Peyer's patch (tissue), 4 donors: ENCODE data around the gene PA2G4. TPM values are rescaled to one million over a fixed set of nuclear protein-coding genes. Genes with fewer than 3 reads are reported as not detected.
A peak's percentile ranks its signal among the peaks of the same experiment; 100 is the strongest.

ENCODE experiments used
- DNase-seq, 3 donors: peaks; one replicate each; pipeline ENCODE4 v3.0.0-alpha.2; 2017 to 2019
- H3K27ac ChIP-seq, 4 donors: fragments of 200-600 bp; sonication (generic); one replicate each; pipeline ENCODE4 v1.5.1; 2016 to 2019
- H3K27me3 ChIP-seq, 2 donors: fragments of 200-600 bp; sonication (generic); one replicate each; pipeline ENCODE4 v1.5.1; 2019
- H3K36me3 ChIP-seq, 3 donors: fragments of 200-600 bp; sonication (generic); one replicate each; pipeline ENCODE4 v1.5.1; 2016 to 2019
- H3K4me1 ChIP-seq, 4 donors: fragments of 200-600 bp; sonication (generic); one replicate each; pipeline ENCODE4 v1.5.1; 2016 to 2019
- H3K4me3 ChIP-seq, 4 donors: fragments of 200-600 bp; sonication (generic); 1 replicate in 3 of 4; 2 replicates in 1 of 4; pipeline ENCODE4 v1.5.1; 2016 to 2019; ENCODE audit warnings: mild to moderate bottlenecking in 1 of 4
- H3K9me3 ChIP-seq, 4 donors: fragments of 200-600 bp; sonication (generic); one replicate each; pipeline ENCODE4 v1.5.1; 2016 to 2019; ENCODE audit warnings: mild to moderate bottlenecking in 1 of 4
- CTCF ChIP-seq, 6 experiments: fragments of 450-650 bp in 4 of 6; fragments of 200-600 bp in 2 of 6; sonication (generic) in 1 of 6; IDR thresholded peaks; one replicate each; pipeline ENCODE4 v1.5.1; 2017 to 2019; ENCODE audit warnings: antibody characterized with exemption in 6 of 6, mild to moderate bottlenecking in 3 of 6, moderate library complexity in 1 of 6
- POLR2A ChIP-seq, 2 donors: fragments of 450-650 bp; IDR thresholded peaks; one replicate each; pipeline ENCODE4 v1.5.1; 2017; ENCODE audit warnings: antibody characterized with exemption in 2 of 2, mild to moderate bottlenecking in 2 of 2, moderate library complexity in 2 of 2
- total RNA-seq, 4 donors: library from RNA; depleted of rRNA; stranded (reverse); fragments of >200 nt; gene quantifications; one replicate each; pipeline ENCODE4 v1.1.0, GENCODE V29; 2016

PA2G4 gene
- total RNA-seq, 4 donors from 2014 or later = 34.3 to 221 (median 48.7) TPM

GRCh38 chr12:56078427-56078826 is 25.9 kb upstream of the PA2G4 start:
- TF ChIP-seq CTCF (IDR thresholded peaks at IDR 0.05) (no peak), POLR2A (IDR thresholded peaks at IDR 0.05) (no peak)
- H3K36me3 ChIP-seq = peaks cover 0 to under 1% (median 0%) of the 10 kb centered on the region in 3 donors
- H3K27me3 ChIP-seq = no peaks in the 10 kb centered on the region
- no peak overlapping the region for H3K4me3 ChIP-seq
- H3K4me1 ChIP-seq = peaks cover 0 to 11% (median 3%) of the 10 kb centered on the region in 4 donors
- no peaks in the 10 kb centered on the region for H3K9me3 ChIP-seq
- DNase-seq = no peak
- peak overlapping the region in 2 of 4 donors; percentile 97 to 99 for H3K27ac ChIP-seq

GRCh38 chr12:56078931-56079722 is 25.2 kb upstream of the PA2G4 start:
- peak; percentile 19 to 88 (median 68) for TF ChIP-seq CTCF (IDR thresholded peaks at IDR 0.05)
- peak; percentile 54 to 57 for TF ChIP-seq POLR2A (IDR thresholded peaks at IDR 0.05)
- Histone ChIP-seq H3K4me3 (peak overlapping the region; percentile 45 to 94 (median 64)), H3K27me3 (no peaks in the 10 kb centered on the region), H3K27ac (peak overlapping the region; percentile 50 to 99 (median 94)), H3K36me3 (peaks cover 0 to 8% (median 0%) of the 10 kb centered on the region in 3 donors), H3K9me3 (no peaks in the 10 kb centered on the region), H3K4me1 (peaks cover 0 to 18% (median 3%) of the 10 kb centered on the region in 4 donors)
- peak; percentile 53 to 95 (median 94) for DNase-seq

- Histone ChIP-seq H3K9me3 (no peaks in the 10 kb centered on the region), H3K27ac (peak within 1 kb of the TSS; percentile 50 to 99 (median 94)), H3K27me3 (no peaks in the 10 kb centered on the region), H3K36me3 (peaks cover 0 to 16% (median 0%) of the 10 kb centered on the region in 3 donors), H3K4me3 (peak within 1 kb of the TSS; percentile 45 to 94 (median 64)), H3K4me1 (peaks cover 0 to 24% (median 3%) of the 10 kb centered on the region in 4 donors)
- DNase-seq = peak; percentile 24 to 94 (median 90)
- TF ChIP-seq CTCF (IDR thresholded peaks at IDR 0.05) (peak in 3 of 6 experiments; percentile 40 to 54 (median 42)), POLR2A (IDR thresholded peaks at IDR 0.05) (peak; percentile 96)
These were observed 24.4 kb upstream of the PA2G4 start, which contains the start of gene ERBB3 for GRCh38 chr12:56079723-56080555. TSS of gene ERBB3 (plus strand) at chr12:56080165. CDS start at chr12:56080301, 136 bp downstream.

- H3K4me1 ChIP-seq = peaks cover 0 to 29% (median 3%) of the 10 kb centered on the region in 4 donors
- no peaks in the 10 kb centered on the region for H3K27me3 ChIP-seq
- TF ChIP-seq POLR2A (IDR thresholded peaks at IDR 0.05) = peak; percentile 90 to 95
- TF ChIP-seq CTCF (IDR thresholded peaks at IDR 0.05) = peak in 1 of 6 experiments; percentile 17
- peak overlapping the region; percentile 43 to 99 (median 94) for H3K27ac ChIP-seq
- peak overlapping the region; percentile 45 to 94 (median 64) for H3K4me3 ChIP-seq
- peaks cover 0 to 22% (median 0%) of the 10 kb centered on the region in 3 donors for H3K36me3 ChIP-seq
- peak in 2 of 3 donors; percentile 84 to 86 for DNase-seq
- no peaks in the 10 kb centered on the region for H3K9me3 ChIP-seq
These were observed 23.7 kb upstream of the PA2G4 start for GRCh38 chr12:56080556-56081138.
